Neural cell (in vitro differentiated cells): ENCODE measurements around the gene SYT4.

Experiments
- EP300 ChIP-seq: fragments of 450-650 bp; conservative IDR thresholded peaks from 2 replicates; pipeline ENCODE4 v1.6.1; 2014; ENCODE audit warnings: antibody characterized with exemption, mild to moderate bottlenecking, moderate library complexity; ENCODE audit not compliant: poor library complexity, severe bottlenecking
- EZH2 ChIP-seq: fragments of 200-600, 300-800 bp; shearing (Covaris generic), sonication (generic); IDR thresholded peaks from 2 replicates; pipeline ENCODE4 v1.6.1; 2014; ENCODE audit warnings: antibody characterized with exemption, low read length, borderline replicate concordance, mild to moderate bottlenecking; ENCODE audit not compliant: insufficient read depth, poor library complexity, severe bottlenecking
- POLR2AphosphoS5 ChIP-seq: IDR thresholded peaks from 2 replicates; pipeline ENCODE4 v1.6.1; 2012
- RAD21 ChIP-seq: fragments of 450-650 bp; conservative IDR thresholded peaks from 2 replicates; pipeline ENCODE4 v1.6.1; 2014; ENCODE audit warnings: antibody characterized with exemption, mild to moderate bottlenecking, moderate library complexity
- TAF1 ChIP-seq: IDR thresholded peaks from 2 replicates; pipeline ENCODE4 v1.6.1; 2012; ENCODE audit warnings: low read depth
- TF ChIP-seq, protein P1 (sequence below): fragments of 450-650 bp; IDR thresholded peaks from 2 replicates; pipeline ENCODE4 v1.5.1; 2014; ENCODE audit warnings: antibody characterized with exemption, mild to moderate bottlenecking, moderate library complexity; ENCODE audit not compliant: poor library complexity, severe bottlenecking
- TF ChIP-seq, protein P2 (sequence below): IDR thresholded peaks from 2 replicates; pipeline ENCODE4 v1.6.1; 2012; ENCODE audit warnings: borderline replicate concordance

DNA sequence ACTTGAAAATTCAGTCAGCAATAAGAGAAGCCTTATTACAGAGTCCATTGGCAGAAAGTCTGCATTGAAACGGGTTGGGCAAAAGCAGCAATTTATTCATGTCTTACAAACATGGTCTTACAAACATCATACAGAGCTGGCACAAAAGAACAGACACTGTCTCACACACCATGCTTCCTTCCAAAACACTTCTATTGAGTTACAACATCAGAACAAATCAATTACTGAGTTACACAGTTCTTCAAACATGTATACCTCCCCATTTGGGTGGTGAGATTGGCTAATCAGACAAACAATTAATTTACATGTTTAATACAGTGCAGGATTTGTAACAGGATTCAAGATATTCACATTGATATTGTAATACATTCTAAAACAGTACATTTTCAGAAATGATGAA, 9.5 kb downstream of the SYT4 start:
- TF ChIP-seq, protein P1, sequence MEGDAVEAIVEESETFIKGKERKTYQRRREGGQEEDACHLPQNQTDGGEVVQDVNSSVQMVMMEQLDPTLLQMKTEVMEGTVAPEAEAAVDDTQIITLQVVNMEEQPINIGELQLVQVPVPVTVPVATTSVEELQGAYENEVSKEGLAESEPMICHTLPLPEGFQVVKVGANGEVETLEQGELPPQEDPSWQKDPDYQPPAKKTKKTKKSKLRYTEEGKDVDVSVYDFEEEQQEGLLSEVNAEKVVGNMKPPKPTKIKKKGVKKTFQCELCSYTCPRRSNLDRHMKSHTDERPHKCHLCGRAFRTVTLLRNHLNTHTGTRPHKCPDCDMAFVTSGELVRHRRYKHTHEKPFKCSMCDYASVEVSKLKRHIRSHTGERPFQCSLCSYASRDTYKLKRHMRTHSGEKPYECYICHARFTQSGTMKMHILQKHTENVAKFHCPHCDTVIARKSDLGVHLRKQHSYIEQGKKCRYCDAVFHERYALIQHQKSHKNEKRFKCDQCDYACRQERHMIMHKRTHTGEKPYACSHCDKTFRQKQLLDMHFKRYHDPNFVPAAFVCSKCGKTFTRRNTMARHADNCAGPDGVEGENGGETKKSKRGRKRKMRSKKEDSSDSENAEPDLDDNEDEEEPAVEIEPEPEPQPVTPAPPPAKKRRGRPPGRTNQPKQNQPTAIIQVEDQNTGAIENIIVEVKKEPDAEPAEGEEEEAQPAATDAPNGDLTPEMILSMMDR = no peak
- TF ChIP-seq EZH2 (no peak), EP300 (no peak), TAF1 (no peak), POLR2AphosphoS5 (no peak), RAD21 (no peak)
- TF ChIP-seq, protein P2, sequence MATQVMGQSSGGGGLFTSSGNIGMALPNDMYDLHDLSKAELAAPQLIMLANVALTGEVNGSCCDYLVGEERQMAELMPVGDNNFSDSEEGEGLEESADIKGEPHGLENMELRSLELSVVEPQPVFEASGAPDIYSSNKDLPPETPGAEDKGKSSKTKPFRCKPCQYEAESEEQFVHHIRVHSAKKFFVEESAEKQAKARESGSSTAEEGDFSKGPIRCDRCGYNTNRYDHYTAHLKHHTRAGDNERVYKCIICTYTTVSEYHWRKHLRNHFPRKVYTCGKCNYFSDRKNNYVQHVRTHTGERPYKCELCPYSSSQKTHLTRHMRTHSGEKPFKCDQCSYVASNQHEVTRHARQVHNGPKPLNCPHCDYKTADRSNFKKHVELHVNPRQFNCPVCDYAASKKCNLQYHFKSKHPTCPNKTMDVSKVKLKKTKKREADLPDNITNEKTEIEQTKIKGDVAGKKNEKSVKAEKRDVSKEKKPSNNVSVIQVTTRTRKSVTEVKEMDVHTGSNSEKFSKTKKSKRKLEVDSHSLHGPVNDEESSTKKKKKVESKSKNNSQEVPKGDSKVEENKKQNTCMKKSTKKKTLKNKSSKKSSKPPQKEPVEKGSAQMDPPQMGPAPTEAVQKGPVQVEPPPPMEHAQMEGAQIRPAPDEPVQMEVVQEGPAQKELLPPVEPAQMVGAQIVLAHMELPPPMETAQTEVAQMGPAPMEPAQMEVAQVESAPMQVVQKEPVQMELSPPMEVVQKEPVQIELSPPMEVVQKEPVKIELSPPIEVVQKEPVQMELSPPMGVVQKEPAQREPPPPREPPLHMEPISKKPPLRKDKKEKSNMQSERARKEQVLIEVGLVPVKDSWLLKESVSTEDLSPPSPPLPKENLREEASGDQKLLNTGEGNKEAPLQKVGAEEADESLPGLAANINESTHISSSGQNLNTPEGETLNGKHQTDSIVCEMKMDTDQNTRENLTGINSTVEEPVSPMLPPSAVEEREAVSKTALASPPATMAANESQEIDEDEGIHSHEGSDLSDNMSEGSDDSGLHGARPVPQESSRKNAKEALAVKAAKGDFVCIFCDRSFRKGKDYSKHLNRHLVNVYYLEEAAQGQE = no peak
